ENCODE measurements around the gene IL12RB2. TPM values are rescaled to one million over a fixed set of nuclear protein-coding genes. Genes with fewer than 3 reads are reported as not detected.
"Not testable (repeated sequence)": the region's sequence is repeated elsewhere in the genome, so short reads cannot be mapped to it uniquely, and the experiment has no call there.

The IL12RB2 gene
- polyA plus RNA-seq, 3 donors: not detected

DNA sequence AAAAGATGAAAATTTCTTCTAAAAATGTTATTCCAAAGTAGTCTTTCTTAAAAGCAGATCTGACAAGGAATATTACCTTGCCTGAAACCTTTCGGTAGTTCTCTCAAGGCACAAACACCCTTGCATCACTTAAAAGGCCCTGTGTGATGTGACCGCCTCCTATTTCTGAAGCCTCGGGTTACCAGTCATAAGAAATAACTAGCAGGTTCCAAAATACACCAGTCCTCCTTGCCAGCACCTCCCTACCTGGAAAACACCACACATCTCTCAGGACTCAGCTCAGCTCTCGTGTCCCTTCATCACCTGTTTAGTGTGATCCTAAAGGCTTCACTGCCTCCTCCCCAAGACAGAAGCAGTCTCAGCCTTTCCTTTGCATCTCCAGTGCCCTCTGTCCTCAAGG, 86.9 kb downstream of the IL12RB2 start:
- Histone ChIP-seq H2AFZ (ENCODE audit: insufficient read depth, low read depth, low read length, poor library complexity, severe bottlenecking) (no peak overlapping the region), H3K4me1 (ENCODE audit: control insufficient read depth in 1 of 2, insufficient read depth in 2 of 2, low read length in 2 of 2) (no peaks in the 10 kb centered on the region), H3K4me3 (replicated peaks in 1 of 3; ENCODE audit: low read depth in 2 of 3, low read length in 3 of 3) (no peak overlapping the region), H4K20me1 (ENCODE audit: insufficient read depth, low read length) (no peaks in the 10 kb centered on the region), H3K27me3 (ENCODE audit: control insufficient read depth in 2 of 2, insufficient read depth in 2 of 2, low read length in 2 of 2) (no peaks in the 10 kb centered on the region), H3K27ac (ENCODE audit: low read depth in 1 of 2, low read length in 2 of 2) (no peak overlapping the region), H3K36me3 (replicated peaks in 1 of 2; ENCODE audit: control insufficient read depth in 1 of 2, insufficient read depth in 2 of 2, low read length in 2 of 2) (no peaks in the 10 kb centered on the region), H3K4me2 (replicated peaks; ENCODE audit: extremely low read depth, low read length, poor library complexity, severe bottlenecking) (no peak overlapping the region), H3K9me3 (replicated peaks in 1 of 2; ENCODE audit: control insufficient read depth in 1 of 2, insufficient read depth in 1 of 2, low read length in 2 of 2) (no peaks in the 10 kb centered on the region), H3K9ac (ENCODE audit: insufficient read depth, low read length, poor library complexity, severe bottlenecking) (no peak overlapping the region), H3K79me2 (ENCODE audit: insufficient read depth, low read length) (no peaks in the 10 kb centered on the region)
- H3K36me3 Mint-ChIP-seq: no peaks in the 10 kb centered on the region
- TF ChIP-seq, protein P1, sequence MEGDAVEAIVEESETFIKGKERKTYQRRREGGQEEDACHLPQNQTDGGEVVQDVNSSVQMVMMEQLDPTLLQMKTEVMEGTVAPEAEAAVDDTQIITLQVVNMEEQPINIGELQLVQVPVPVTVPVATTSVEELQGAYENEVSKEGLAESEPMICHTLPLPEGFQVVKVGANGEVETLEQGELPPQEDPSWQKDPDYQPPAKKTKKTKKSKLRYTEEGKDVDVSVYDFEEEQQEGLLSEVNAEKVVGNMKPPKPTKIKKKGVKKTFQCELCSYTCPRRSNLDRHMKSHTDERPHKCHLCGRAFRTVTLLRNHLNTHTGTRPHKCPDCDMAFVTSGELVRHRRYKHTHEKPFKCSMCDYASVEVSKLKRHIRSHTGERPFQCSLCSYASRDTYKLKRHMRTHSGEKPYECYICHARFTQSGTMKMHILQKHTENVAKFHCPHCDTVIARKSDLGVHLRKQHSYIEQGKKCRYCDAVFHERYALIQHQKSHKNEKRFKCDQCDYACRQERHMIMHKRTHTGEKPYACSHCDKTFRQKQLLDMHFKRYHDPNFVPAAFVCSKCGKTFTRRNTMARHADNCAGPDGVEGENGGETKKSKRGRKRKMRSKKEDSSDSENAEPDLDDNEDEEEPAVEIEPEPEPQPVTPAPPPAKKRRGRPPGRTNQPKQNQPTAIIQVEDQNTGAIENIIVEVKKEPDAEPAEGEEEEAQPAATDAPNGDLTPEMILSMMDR (IDR thresholded peaks at IDR 0.05): no peak
- no peak for DNase-seq
- H3K9me3 Mint-ChIP-seq: no peaks in the 10 kb centered on the region
- no peaks in the 10 kb centered on the region for H3K4me1 Mint-ChIP-seq
- no peak overlapping the region for H3K27ac Mint-ChIP-seq
- H3K4me3 Mint-ChIP-seq: no peak overlapping the region
- intact Hi-C loops (cut with micrococcal nuclease): no loop called here
- WGBS (ENCODE audit: insufficient coverage): 96% methylated on average over 4 of the region's 4 CpGs
- H3K27me3 Mint-ChIP-seq (ENCODE audit: low read depth in 3 of 3): peaks cover 0 to 4% (median 4%) of the 10 kb centered on the region in 3 donors

DNA sequence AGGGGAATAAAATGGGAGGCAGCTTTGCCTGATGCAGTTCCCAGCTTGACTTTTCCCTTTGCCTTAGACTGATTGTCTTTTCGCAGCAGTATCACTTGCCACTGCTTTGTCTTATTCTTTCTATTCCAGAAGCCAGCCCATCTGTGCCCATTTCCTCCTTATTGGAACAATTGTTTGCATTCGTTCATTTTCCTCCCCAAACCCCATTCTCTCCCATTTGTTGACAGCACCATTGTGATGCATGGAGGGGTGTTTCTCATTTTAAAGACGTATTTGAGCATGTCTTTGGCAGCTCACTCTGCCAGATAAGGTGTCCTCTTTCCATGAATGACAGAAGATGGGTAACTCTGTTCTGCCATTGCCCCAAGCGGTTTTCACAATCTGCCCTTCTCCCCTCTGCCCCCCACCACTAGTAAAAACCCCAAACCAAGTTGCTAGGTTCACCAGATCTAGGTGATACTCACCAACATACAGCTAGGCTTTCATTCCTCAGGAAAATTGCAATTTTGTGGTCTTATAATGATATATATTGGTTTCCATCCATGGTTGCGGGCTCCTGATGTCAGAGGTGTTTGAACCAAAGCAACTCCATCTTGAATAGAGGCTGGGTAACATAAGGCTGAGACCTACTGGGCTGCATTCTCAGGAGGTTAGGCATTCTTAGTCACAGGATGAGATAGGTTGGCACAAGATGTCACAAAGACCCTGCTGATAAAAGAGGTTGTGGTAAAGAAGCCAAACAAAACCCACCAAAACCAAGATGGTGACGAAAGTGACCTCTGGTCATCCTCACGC, 91.7 kb downstream of the IL12RB2 start:
- Mint-ChIP-seq H3K27ac (no peak overlapping the region), H3K36me3 (no peaks in the 10 kb centered on the region), H3K4me3 (no peak overlapping the region), H3K9me3 (peaks cover 0 to 2% (median 0%) of the 10 kb centered on the region in 7 donors), H3K4me1 (no peaks in the 10 kb centered on the region), H3K27me3 (ENCODE audit: low read depth in 3 of 3) (peaks cover 0 to 4% (median 4%) of the 10 kb centered on the region in 3 donors)
- no peak overlapping the region for H2AFZ ChIP-seq (ENCODE audit: insufficient read depth, low read depth, low read length, poor library complexity, severe bottlenecking)
- H3K27ac ChIP-seq (ENCODE audit: low read depth in 1 of 2, low read length in 2 of 2): no peak overlapping the region
- no peak for DNase-seq
- H3K4me2 ChIP-seq (replicated peaks; ENCODE audit: extremely low read depth, low read length, poor library complexity, severe bottlenecking): no peak overlapping the region
- H3K4me3 ChIP-seq (replicated peaks in 1 of 3; ENCODE audit: low read depth in 2 of 3, low read length in 3 of 3): no peak overlapping the region
- H4K20me1 ChIP-seq (ENCODE audit: insufficient read depth, low read length): no peaks in the 10 kb centered on the region
- TF ChIP-seq, protein P1 (IDR thresholded peaks at IDR 0.05): no peak
- WGBS (ENCODE audit: insufficient coverage): no CpG with 5 or more reads among the region's 7 CpGs
- H3K9me3 ChIP-seq (replicated peaks in 1 of 2; ENCODE audit: control insufficient read depth in 1 of 2, insufficient read depth in 1 of 2, low read length in 2 of 2): no peaks in the 10 kb centered on the region
- no peak overlapping the region for H3K9ac ChIP-seq (ENCODE audit: insufficient read depth, low read length, poor library complexity, severe bottlenecking)
- no peaks in the 10 kb centered on the region for H3K4me1 ChIP-seq (ENCODE audit: control insufficient read depth in 1 of 2, insufficient read depth in 2 of 2, low read length in 2 of 2)
- intact Hi-C loops (cut with micrococcal nuclease): no loop called here
- no peaks in the 10 kb centered on the region for H3K36me3 ChIP-seq (replicated peaks in 1 of 2; ENCODE audit: control insufficient read depth in 1 of 2, insufficient read depth in 2 of 2, low read length in 2 of 2)
- no peaks in the 10 kb centered on the region for H3K79me2 ChIP-seq (ENCODE audit: insufficient read depth, low read length)
- no peaks in the 10 kb centered on the region for H3K27me3 ChIP-seq (ENCODE audit: control insufficient read depth in 2 of 2, insufficient read depth in 2 of 2, low read length in 2 of 2)

DNA sequence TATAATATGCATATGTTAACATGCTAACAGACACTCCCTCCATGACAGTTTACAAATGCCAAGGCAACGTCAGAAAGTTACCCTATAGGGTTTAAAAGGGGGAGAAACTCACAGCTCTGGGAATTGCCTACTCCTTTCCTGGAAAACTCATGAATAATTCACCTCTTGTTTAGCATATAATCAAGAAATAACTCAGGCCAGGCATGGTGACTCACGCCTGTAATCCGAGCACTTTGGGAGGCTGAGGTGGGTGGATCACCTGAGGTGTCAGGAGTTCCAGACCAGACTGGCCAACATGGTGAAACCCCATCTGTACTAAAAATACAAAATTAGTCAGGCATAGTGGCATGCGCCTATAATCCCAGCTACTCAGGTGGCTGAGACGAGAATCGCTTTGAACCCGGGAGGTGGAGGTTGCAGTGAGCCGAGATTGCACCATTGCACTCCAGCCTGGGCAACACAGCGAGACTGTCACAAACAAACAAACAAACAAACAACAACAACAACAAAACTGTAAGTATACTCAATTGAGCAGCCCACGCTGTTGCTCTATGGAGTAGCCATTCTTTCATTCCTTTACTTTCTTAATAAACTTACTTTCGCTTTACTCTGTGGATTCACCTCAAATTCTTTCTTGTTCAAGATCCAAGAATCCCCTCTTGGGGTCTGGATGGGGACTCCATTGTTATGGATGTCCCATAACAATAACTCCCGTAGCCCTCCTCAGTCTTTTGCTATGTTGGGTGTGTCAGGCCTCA, 92.5 kb downstream of the IL12RB2 start:
- H4K20me1 ChIP-seq (ENCODE audit: insufficient read depth, low read length); H3K27ac Mint-ChIP-seq; H3K79me2 ChIP-seq (ENCODE audit: insufficient read depth, low read length); H3K36me3 Mint-ChIP-seq; H3K4me1 ChIP-seq (ENCODE audit: control insufficient read depth in 1 of 2, insufficient read depth in 2 of 2, low read length in 2 of 2); H3K9ac ChIP-seq (ENCODE audit: insufficient read depth, low read length, poor library complexity, severe bottlenecking); H2AFZ ChIP-seq (ENCODE audit: insufficient read depth, low read depth, low read length, poor library complexity, severe bottlenecking); intact Hi-C loops (cut with micrococcal nuclease); H3K4me1 Mint-ChIP-seq; H3K4me3 Mint-ChIP-seq; H3K27me3 Mint-ChIP-seq (ENCODE audit: low read depth in 3 of 3); H3K4me3 ChIP-seq (replicated peaks in 1 of 3; ENCODE audit: low read depth in 2 of 3, low read length in 3 of 3); H3K4me2 ChIP-seq (replicated peaks; ENCODE audit: extremely low read depth, low read length, poor library complexity, severe bottlenecking); H3K27me3 ChIP-seq (ENCODE audit: control insufficient read depth in 2 of 2, insufficient read depth in 2 of 2, low read length in 2 of 2); H3K36me3 ChIP-seq (replicated peaks in 1 of 2; ENCODE audit: control insufficient read depth in 1 of 2, insufficient read depth in 2 of 2, low read length in 2 of 2); H3K27ac ChIP-seq (ENCODE audit: low read depth in 1 of 2, low read length in 2 of 2); H3K9me3 ChIP-seq (replicated peaks in 1 of 2; ENCODE audit: control insufficient read depth in 1 of 2, insufficient read depth in 1 of 2, low read length in 2 of 2); DNase-seq; H3K9me3 Mint-ChIP-seq: not testable (repeated sequence)
- 96% methylated on average over 9 of the region's 12 CpGs for WGBS (ENCODE audit: insufficient coverage)
